Measurements from ENCODE around the gene DIDO1.

- TF ChIP-seq CTCF (IDR thresholded peaks at IDR 0.05) (no peak), POLR2AphosphoS5 (IDR thresholded peaks at IDR 0.05; ENCODE audit: insufficient read depth in 1 of 2, low read depth in 1 of 2) (no peak)
These were observed 43.9 kb downstream of the DIDO1 start for GRCh38 chr20:62882426-62882825.

Data from vagina (tissue), 2 donors.